ENCODE measurements around the gene ATP6V1G2.
A peak's percentile ranks its signal among the peaks of the same experiment; 100 is the strongest.
"Not testable (repeated sequence)": the region's sequence is repeated elsewhere in the genome, so short reads cannot be mapped to it uniquely, and the experiment has no call there.

ATP6V1G2 gene

DNA sequence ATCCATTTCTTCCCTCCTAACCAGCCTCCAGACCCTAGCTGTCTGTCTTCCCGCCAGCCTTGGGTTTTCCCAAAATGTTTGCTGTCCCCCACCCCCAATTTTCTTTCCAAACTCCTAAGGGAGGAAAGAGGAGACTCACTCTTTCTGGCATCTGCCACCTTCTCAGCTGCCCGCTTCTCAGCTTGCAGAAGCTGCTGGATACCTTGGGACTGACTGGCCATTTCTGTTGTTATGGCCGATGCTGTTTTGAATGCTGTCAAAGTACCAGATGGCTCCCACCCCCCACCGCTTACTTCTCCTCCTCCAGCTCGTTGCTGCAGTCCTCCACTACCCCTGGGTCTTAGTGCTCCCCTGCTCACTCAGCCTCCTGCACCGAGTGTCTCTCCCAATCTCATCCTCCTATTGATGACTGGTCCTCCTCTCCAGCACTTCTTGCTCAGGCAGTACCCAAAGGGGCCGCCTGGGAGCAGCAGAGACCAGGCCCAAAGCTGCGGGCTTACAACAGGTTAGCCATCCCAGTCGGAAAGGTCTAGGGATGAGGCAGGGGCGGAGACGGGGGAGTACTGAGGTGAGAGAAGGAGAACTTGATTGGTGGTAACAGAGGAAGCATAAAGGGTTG, at the start of gene ATP6V1G2:
TSS of gene ATP6V1G2 (minus strand) at position 270 of the 619 bp plus-strand sequence. CDS start at position 221, 49 bp downstream.
- TF ChIP-seq, protein P1, sequence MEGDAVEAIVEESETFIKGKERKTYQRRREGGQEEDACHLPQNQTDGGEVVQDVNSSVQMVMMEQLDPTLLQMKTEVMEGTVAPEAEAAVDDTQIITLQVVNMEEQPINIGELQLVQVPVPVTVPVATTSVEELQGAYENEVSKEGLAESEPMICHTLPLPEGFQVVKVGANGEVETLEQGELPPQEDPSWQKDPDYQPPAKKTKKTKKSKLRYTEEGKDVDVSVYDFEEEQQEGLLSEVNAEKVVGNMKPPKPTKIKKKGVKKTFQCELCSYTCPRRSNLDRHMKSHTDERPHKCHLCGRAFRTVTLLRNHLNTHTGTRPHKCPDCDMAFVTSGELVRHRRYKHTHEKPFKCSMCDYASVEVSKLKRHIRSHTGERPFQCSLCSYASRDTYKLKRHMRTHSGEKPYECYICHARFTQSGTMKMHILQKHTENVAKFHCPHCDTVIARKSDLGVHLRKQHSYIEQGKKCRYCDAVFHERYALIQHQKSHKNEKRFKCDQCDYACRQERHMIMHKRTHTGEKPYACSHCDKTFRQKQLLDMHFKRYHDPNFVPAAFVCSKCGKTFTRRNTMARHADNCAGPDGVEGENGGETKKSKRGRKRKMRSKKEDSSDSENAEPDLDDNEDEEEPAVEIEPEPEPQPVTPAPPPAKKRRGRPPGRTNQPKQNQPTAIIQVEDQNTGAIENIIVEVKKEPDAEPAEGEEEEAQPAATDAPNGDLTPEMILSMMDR (conservative IDR thresholded peaks at IDR 0.05): peak; percentile 97
- peak within 1 kb of the TSS; percentile 82 for H3K27ac ChIP-seq

DNA sequence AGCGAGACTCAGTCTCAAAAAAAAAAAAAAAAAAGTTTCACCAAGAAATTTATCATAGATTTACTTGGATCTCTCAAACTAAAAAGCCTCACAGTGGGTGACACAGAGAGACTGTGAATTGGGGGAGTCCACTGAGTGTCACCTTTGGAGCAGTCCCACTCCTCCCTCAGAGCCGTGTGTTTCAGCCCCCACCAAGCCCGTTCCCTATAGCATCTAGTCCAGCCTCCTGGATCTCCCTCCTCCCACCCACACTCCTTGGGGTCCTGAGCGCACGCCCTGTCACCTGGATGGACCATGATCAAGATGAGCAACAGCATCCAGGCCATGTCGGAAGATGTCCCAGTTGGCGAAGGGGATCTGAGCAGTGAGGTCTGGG, 46.0 kb upstream of the ATP6V1G2 start:
- H3K27ac ChIP-seq: no peak overlapping the region
- TF ChIP-seq, protein P1 (conservative IDR thresholded peaks at IDR 0.05): no peak

DNA sequence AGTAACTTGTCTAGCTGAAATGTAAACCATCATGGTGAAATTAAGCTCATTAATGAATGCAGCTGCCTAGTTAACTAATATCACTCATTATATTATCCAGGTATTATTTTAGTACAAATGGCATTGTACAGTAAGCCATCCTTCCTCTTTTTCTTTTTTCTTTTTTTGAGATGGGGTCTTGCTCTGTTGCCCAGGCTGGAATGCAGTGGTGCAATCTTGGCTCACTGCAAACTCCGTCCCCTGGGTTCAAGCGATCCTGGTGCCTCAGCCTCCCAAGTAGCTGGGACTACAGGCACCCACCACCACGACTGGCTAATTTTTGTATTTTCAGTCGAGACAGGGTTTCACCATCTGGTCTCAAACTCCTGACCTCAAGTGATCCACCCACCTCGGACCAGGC, 44.3 kb upstream of the ATP6V1G2 start:
- H3K27ac ChIP-seq: not testable (repeated sequence)

DNA sequence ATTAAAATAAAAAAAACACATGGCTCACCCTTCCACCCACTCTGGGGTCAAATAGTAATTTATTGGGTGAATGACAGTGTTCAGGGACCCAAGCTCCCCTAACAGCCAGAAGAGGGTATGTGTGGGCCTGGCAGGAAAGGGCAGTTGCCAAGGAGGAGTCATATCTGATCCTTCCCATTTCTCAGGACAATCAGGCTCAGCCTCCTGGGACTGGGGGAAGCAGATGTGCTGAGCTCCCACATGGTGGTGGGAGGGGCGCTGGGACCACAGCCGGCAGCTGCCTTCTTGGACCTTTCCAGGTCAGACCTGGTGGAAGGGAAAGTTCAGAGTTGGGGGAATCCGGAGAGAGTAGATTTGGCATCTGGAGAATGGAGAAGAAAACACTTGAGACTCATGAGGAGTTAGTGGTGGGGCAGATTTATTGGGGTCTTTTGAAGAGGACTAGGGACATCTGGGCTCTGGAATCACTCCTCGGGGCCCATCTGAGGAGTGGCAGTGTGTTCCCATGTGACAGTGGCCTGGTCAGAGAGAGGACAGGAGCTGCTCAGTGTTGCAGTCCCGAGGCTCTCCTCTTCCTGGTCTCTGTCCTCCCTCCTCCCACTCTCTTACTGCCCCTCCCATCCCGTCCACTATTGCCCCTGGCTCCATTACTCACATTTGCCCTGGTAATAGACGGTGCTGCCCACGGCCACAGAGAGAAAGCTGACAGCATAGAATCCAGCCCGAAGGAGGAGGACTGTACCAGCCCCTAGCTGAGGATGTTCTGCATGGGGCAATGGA, 42.7 kb upstream of the ATP6V1G2 start:
- TF ChIP-seq, protein P1 (conservative IDR thresholded peaks at IDR 0.05): no peak
- H3K27ac ChIP-seq: no peak overlapping the region

DNA sequence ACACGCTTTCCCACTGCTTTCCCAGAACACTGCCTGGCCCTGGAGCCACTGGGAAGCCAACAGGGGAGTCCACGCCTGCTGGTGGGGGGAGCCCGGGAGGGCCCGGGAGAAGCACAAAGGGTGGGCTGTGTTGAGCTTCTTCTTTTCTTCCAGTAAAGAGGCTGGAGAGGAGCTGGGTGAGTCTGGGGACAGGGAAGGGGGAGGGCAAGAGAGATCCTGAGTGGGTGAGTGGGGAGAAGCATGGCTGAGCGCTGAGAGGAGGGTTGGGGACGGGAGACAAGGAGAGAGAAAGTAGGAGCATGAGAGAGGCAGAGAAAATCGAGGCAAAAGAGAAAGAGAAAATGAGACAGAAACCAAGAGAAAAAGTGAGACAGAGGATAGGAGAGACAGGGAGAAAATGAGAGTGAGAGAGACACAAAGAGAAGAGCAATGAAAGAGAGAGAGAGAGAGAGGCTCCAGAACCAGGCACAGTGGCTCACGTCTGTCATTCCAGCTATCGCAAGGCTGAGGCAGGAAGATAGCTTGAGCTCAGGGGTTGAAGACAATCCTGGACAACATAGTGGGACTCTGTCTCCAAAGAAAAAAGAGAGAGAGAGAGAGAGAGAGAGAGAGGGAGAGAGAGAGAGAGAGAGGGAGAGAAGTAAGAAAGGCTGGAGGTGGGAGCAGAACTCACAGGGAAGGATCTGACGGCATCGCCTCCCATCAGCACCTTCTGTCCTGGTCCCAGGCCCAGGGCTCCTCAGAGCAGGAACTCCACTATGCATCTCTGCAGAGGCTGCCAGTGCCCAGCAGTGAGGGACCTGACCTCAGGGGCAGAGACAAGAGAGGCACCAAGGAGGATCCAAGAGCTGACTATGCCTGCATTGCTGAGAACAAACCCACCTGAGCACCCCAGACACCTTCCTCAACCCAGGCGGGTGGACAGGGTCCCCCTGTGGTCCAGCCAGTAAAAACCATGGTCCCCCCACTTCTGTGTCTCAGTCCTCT, 41.7 kb upstream of the ATP6V1G2 start:
- TF ChIP-seq, protein P1 (conservative IDR thresholded peaks at IDR 0.05): no peak
- H3K27ac ChIP-seq: no peak overlapping the region

DNA sequence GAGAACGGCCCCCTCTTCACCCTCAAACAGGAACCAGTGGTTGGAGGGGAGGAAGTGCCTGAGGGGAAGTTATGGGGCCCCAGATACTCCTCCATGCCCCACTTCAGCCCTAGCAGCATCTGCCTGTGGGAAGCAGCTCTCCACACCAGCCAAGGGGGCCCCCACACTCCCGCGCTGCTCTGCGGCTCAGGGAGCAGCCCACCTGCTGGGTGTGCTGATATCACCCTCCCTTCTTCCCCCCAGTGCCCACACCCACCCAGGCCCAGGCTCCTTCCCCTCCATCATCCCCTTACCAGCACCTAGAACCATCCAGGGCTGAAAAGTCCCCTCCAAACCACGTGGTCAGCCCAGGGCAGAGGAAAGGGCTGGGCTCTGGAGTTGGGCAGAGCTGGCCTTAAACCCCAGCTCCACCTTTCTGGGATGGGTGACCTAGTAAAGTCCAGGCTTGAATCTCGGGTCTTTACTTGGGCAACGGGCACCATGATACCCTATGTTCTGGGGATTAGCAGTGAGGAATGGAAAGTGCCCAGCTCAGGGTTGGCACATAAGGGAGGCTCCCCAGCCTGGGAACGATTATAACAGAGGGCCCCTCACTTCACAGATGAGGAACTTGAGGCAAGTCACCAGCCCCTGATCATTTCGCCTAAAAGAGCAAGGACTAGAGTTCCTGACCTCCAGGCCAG, 40.3 kb upstream of the ATP6V1G2 start:
- H3K27ac ChIP-seq: no peak overlapping the region
- TF ChIP-seq, protein P1 (conservative IDR thresholded peaks at IDR 0.05): no peak

DNA sequence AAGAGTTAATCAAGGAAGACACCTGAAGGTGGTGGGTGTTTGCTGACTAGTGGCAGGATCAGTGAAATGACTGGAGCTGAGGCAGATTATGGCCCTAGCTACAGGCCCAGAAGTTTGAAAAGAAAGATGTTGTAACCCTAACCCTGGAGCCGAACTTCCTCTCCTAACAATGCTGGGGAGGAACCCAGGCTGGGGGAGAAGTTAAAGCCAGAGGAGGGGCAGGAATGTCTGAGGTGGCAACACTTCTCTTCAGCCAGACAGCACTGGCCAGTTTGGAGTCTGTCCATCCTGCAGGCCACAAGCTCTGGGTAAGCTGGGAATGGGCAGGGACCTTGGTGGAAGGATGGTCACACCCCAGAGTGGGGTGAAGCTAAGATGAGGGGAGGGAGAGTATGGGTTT, 39.6 kb upstream of the ATP6V1G2 start, which contains the start of gene LST1:
TSS of gene LST1 (plus strand) at position 270 of the 400 bp plus-strand sequence. CDS start 1,023 bp downstream, outside the sequence.
- TF ChIP-seq, protein P1 (conservative IDR thresholded peaks at IDR 0.05): no peak
- H3K27ac ChIP-seq: no peak within 1 kb of the TSS

Data from VCaP (cell line).